GM19463 (cell line): Measurements from ENCODE around the gene PEX19.
"Not testable (repeated sequence)": the region's sequence is repeated elsewhere in the genome, so short reads cannot be mapped to it uniquely, and the experiment has no call there.

Source experiments
- ATAC-seq: cut with Tn5 transposase; IDR thresholded peaks from one replicate; pipeline ENCODE4 v1.9.1; 2021; ENCODE audit warnings: mild to moderate bottlenecking, moderate library complexity; ENCODE audit not compliant: unreplicated experiment

PEX19 gene, protein sequence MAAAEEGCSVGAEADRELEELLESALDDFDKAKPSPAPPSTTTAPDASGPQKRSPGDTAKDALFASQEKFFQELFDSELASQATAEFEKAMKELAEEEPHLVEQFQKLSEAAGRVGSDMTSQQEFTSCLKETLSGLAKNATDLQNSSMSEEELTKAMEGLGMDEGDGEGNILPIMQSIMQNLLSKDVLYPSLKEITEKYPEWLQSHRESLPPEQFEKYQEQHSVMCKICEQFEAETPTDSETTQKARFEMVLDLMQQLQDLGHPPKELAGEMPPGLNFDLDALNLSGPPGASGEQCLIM

DNA sequence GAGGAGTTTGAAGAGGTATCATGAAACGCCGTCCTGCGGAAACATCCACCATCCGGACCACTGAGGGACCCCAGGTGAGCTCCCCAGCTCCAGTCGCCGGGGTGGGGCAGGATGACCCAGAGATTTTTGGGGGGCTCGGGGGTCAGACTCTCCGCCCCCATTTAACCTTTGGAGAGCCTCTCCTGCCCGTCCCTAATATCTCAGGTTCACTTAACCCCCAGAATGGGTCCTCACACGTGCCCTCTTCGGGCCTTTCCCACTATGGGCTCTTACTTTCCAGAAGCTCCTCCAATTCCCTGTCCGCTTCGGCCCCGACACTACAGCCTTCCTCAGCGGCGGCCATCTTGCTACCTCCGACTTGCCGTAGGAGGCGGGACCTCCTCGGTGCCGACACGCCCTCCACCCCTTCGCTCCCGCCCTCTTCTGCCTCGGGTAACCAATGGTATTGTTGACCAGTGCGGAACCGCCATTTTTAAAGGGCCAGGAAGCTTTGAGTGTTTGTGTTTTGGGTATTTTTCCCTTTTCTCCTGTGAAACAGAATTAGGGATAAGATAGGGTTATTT lies at the start of gene PEX19:
PEX19 (minus strand) TSS at position 352 of the 563 bp plus-strand sequence; CDS start at position 343, 9 bp downstream.
- peak; percentile 98 for ATAC-seq

DNA sequence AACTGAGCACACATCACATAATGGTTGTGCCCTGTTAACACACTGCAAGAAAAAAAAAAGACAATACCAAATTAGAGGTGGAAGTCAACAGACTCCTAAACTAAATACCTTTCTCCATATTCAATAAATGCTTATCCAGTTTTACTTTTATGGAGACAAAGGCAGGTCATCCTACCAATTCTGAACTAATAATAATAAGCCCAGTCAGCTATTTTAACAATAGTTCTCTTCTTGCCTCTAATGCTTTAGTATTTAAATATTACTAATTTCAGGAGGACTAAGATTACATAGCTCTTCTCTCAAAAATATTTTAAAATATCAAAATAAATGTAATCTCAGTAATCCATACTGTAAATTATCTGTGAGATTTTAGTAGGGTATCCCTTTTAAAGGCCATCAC lies 47.6 kb upstream of the PEX19 start:
- no peak for ATAC-seq

DNA sequence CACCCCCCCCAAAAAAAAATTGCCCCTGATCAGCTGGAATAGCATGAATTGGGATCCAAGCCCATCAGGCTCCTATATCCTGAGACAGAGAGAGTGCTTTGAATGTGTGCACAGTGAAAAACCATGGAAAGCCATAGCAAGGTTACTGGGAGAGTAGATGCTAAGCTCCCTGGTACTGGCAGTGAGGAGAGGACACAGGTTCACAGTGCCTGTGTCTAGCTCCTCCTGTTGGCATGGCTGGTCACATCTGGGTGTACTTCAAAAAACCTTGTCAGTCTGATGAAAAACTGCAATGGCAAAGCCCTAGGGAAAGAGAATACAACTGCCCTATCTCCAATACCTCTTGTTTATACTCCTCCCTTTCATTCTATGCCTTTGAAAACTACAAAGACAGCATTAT lies 45.2 kb upstream of the PEX19 start:
- ATAC-seq: no peak

DNA sequence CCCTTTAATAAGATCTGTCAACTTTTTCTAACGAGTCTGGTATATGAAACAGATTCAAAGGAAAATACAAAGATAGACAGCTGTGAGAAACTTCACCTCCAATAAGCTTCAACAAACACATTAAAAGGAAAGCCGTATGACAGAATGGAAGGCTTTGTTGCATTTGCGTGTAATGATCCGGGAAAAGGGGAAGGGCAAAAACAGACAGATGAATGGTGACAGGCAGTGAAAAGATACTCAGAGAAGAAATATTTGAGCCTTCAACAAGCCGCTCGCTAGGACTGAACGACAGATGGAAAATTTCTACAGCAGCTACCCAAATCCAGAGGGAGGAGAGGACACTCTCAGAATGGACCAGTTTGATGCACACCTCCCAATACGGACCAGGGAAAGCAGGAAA lies 43.3 kb upstream of the PEX19 start:
- ATAC-seq: no peak

GRCh38 chr1:160326418-160326817 lies 41.5 kb upstream of the PEX19 start:
- no peak for ATAC-seq

DNA sequence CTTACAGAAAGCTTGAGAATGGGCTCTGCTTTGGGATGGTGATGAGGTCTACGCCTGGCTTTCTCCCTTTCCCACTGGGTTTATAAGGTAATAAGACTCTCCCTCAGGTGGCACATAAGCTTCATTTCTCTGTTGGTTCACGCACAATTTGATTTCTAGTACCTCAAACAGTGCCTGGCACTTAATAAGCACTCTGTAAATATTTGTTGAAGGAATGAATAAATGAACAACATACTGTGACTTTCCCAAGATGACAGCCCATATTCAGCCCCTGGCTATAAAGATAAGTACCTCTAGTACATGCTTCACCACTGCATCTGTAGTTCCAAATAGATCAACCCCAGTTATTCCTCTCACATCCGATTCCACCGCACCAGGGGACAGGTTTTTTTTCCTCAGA lies 40.3 kb upstream of the PEX19 start:
- ATAC-seq: no peak

DNA sequence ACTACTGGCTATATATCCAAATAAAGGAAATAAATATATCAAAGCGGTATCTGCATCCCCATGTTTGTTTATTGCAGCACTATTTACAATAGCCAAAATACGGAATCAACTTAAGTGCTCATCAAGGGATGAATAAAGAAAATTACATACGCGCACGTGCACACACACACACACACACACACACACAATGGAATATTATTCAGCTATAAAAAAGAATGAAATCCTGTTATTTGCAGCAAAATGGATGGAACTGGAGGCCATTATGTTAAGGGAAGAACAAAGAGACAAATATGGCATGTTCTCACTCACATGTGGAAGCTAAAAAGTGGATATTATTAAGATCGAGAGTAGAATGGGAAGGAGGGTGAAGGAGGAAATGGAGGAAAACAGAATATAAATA lies 37.9 kb upstream of the PEX19 start:
- no peak for ATAC-seq

GRCh38 chr1:160315359-160315758 lies 30.4 kb upstream of the PEX19 start:
- ATAC-seq: no peak

DNA sequence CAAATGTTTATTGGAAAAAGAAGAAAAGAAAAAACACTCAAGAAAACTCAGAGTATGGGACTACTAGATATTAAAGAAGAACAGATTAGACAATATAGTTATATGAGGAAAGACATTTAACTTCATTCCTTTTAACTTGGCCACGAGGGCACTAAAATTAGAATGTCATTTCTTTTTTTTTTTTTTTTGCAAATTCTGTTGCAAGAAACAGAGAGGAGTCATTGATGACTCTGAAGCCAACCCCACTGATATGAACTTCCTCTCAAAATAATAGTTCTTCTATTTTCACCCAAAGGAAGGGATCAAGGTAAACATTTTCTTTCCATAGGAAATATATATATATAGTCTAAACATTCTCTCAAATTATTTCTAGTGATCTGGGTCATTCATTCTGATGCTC lies 24.6 kb upstream of the PEX19 start:
- ATAC-seq: no peak

DNA sequence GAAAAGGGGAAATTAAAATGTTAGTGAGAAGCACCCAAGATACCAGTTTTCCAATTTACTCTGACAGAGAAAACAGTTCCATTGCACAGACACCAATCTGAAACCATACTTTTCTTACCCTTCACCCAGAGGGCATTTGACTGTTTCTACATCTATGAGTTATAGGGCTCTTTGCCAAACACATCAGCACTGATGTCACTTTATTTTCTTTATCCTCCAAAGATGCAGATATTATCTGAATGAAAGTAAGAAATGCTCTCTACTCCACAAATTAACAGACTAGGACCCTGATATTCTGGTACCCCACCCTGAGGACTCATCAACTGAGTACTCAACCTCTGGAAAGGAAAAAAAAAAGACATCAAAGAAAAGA lies 24.2 kb upstream of the PEX19 start:
- no peak for ATAC-seq

DNA sequence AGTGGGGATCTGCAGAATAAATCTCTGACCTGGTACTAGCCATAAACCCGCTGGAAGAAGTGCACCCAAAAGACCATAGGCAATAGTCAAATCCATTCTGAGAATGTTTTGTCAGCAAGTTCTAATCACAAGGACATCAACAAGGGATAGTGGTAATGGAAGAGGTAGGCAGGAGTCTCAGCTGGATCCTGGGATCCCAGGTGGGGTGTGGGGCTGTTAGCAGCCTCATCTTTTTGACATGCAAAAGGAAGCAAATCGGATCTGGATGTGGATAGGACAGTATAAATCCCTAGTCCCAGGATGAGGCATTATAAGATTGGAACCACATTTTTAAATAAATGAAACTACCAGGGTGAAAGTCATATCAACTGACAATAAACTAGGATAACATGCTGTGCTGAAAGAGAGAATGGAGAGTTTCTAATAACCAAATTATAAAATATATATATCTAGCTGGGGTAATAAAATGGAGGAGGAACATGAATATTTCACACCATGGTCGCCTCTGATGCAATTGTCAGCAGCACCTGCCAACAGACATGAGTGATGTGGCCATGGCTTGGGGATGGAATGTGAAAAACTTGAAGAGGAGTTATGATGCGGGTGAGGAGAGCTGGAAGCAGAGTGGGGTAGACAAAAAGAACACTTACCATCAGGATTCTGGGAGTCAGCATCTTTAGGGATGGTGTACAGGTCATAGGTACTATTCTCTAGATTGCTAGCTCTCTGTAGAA lies 23.7 kb upstream of the PEX19 start:
- ATAC-seq: no peak

GRCh38 chr1:160307118-160307791 lies 22.3 kb upstream of the PEX19 start:
- no peak for ATAC-seq

DNA sequence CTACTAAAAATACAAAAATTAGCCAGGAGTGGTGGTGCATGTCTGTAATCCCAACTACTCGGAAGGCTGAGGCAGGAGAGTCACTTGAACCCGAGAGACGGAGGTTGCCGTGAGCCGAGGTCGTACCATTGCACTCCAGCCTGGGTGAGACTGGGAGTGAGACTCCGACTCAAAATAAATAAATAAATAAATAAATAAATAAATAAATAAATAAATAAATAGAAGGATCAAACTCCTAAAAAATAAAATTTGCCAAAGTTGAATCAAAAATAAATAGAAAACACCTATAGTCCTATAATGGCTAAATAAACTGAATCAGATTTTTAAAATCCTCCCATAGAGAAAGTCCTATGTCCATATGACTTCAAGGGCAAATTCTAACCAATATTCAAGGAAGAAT lies 15.2 kb upstream of the PEX19 start:
- ATAC-seq: no peak

GRCh38 chr1:160296036-160296435 lies 11.1 kb upstream of the PEX19 start:
- ATAC-seq: no peak

DNA sequence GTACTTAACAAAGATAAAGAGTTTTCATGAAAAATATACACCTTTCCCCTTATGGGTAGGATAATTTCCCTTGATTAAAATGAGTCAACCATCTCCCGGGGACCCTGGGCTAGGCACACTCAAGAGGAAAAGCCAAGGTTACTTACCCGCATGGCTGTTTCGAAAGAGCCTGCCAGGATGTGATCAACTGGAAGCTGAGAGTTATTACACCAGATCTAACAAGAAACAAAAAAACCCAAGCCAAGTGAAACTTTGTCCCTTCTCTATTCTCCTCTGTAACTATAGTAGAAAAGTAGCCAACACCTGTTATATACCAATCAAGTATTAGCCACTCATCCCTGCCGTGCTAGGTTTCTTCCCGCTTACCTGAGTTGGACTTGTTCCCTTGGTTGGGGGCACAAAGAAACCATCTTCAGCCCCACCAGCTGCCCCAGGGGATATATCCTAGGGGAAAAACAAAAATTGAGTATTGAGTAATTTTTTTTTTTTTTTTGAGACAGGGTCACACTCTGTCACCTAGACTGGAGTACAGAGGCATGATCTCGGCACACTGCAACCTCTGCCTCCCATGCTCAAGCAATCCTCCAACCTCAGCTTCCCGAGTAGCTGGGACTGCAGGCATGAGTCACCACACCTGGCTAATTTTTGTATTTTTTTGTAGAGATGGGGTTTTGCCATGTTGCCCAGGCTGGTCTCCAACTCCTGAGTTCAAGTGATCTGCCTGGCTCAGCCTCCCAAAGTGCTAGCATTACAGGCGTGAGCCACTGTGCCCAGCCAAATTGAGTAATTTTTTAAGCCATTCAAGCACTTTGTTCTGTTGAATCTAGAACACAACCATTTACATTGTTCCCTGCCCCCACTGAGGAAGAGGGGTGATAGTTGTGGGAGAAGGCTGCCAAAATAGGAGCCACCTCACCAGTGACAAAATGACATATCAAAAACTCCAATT lies 8.4 kb upstream of the PEX19 start:
- ATAC-seq: no peak

DNA sequence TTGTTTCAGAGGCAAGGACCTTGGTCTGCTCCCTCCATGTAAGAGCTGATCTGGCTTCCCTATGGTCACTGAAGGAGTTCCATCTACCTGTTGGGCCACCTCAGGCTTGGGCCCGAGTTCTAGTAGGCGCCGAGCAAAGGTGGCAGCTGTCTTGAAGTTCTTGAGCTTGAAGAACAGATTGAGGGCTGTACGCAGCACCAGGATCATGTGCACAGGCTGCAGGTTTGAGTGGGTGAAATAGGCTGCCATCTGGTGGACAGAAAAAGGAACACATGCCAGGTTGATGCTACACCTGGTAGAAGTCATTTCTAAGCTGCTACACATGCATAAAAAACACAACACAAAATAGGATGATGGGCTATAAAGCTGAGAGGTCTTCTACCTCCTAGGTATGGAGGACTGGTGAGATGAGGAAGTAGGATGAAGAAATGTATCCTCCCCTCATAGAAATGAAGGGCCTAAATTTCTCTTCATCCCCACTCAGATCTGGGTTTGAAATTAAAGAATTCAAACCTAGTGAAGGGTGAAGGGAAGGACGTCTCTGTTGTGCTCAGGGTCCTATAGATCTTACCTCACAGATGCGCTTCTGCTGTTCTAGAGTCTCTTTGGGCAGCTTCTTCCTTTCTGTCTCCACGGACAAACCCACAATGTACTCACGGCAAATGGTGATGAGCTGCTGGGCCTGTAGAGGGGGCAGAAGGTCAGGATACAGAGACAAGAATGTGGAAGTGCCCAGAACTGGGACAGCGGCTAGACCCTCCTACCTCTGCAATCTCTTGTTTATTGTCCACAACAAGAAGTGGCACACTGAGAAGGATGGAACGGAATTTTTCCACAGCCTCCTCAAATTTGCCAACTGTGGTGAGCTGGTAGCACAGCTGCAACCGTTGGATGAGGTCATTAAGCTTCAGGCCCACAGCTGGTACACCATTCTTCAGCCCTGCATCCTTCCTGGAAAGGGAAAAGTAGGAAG lies 6.6 kb upstream of the PEX19 start:
- peak; percentile 74 for ATAC-seq

- not testable (repeated sequence) for ATAC-seq
These were observed 2.8 kb upstream of the PEX19 start for GRCh38 chr1:160287769-160288168.

- no peak for ATAC-seq
These were observed 573 bp upstream of the PEX19 start for GRCh38 chr1:160285506-160285905.

- ATAC-seq: peak; percentile 22
These were observed 632 bp downstream of the PEX19 start for GRCh38 chr1:160284220-160284781.
